IPS-18c (cell line): Measurements from ENCODE around the gene KCNV2.

ENCODE experiments used
- H3K4me3 ChIP-seq: 2 replicates; pipeline ENCODE4 v1.7.0; 2013; ENCODE audit warnings: low read depth, mild to moderate bottlenecking, low read length, moderate library complexity; ENCODE audit not compliant: insufficient read depth
- H3K9me3 ChIP-seq: one replicate; pipeline ENCODE4 v1.6.1; 2013; ENCODE audit warnings: mild to moderate bottlenecking, low read length, moderate library complexity; ENCODE audit not compliant: control insufficient read depth, insufficient read depth

The KCNV2 gene

GRCh38 chr9:2741441-2742158 is 24.3 kb downstream of the KCNV2 start:
- Histone ChIP-seq H3K4me3 (no peak overlapping the region), H3K9me3 (no peaks in the 10 kb centered on the region)

GRCh38 chr9:2742214-2742613 is 24.9 kb downstream of the KCNV2 start:
- Histone ChIP-seq H3K9me3 (no peaks in the 10 kb centered on the region), H3K4me3 (no peak overlapping the region)

- Histone ChIP-seq H3K9me3 (no peaks in the 10 kb centered on the region), H3K4me3 (no peak overlapping the region)
These were observed 26.7 kb downstream of the KCNV2 start for GRCh38 chr9:2743937-2744529.

- Histone ChIP-seq H3K4me3 (no peak overlapping the region), H3K9me3 (no peaks in the 10 kb centered on the region)
These were observed 28.5 kb downstream of the KCNV2 start for GRCh38 chr9:2745560-2746380.

GRCh38 chr9:2749485-2749884 is 32.2 kb downstream of the KCNV2 start:
- no peaks in the 10 kb centered on the region for H3K9me3 ChIP-seq
- no peak overlapping the region for H3K4me3 ChIP-seq

GRCh38 chr9:2755285-2755684 is 38.0 kb downstream of the KCNV2 start:
- H3K9me3 ChIP-seq: no peaks in the 10 kb centered on the region

GRCh38 chr9:2758162-2758897 is 41.0 kb downstream of the KCNV2 start:
- Histone ChIP-seq H3K4me3 (no peak overlapping the region), H3K9me3 (no peaks in the 10 kb centered on the region)

More at GRCh38 chr9:2755285-2755684, 38.0 kb downstream of the KCNV2 start:
- no peak overlapping the region for H3K4me3 ChIP-seq

- H3K4me3 ChIP-seq: no peak overlapping the region
- no peaks in the 10 kb centered on the region for H3K9me3 ChIP-seq
These were observed 41.7 kb downstream of the KCNV2 start for GRCh38 chr9:2758898-2759510.

- H3K4me3 ChIP-seq: no peak overlapping the region
- H3K9me3 ChIP-seq: no peaks in the 10 kb centered on the region
These were observed 44.1 kb downstream of the KCNV2 start for GRCh38 chr9:2761424-2761823.

- Histone ChIP-seq H3K4me3 (no peak overlapping the region), H3K9me3 (no peaks in the 10 kb centered on the region)
These were observed 47.0 kb downstream of the KCNV2 start for GRCh38 chr9:2764353-2764752.

- H3K4me3 ChIP-seq: no peak overlapping the region
- no peaks in the 10 kb centered on the region for H3K9me3 ChIP-seq
These were observed 48.1 kb downstream of the KCNV2 start for GRCh38 chr9:2765250-2765880.

GRCh38 chr9:2767800-2768677 is 50.7 kb downstream of the KCNV2 start:
- H3K9me3 ChIP-seq: no peaks in the 10 kb centered on the region
- H3K4me3 ChIP-seq: no peak overlapping the region

- no peaks in the 10 kb centered on the region for H3K9me3 ChIP-seq
- no peak overlapping the region for H3K4me3 ChIP-seq
These were observed 53.8 kb downstream of the KCNV2 start for GRCh38 chr9:2771087-2771486.

GRCh38 chr9:2771661-2772060 is 54.4 kb downstream of the KCNV2 start:
- no peaks in the 10 kb centered on the region for H3K9me3 ChIP-seq
- no peak overlapping the region for H3K4me3 ChIP-seq

- no peak overlapping the region for H3K4me3 ChIP-seq
- no peaks in the 10 kb centered on the region for H3K9me3 ChIP-seq
These were observed 60.1 kb downstream of the KCNV2 start for GRCh38 chr9:2777454-2777853.

- Histone ChIP-seq H3K4me3 (no peak overlapping the region), H3K9me3 (no peaks in the 10 kb centered on the region)
These were observed 61.5 kb downstream of the KCNV2 start for GRCh38 chr9:2778816-2779215.
